K562 (cell line): ENCODE results near the gene PTAFR. TPM values are rescaled to one million over a fixed set of nuclear protein-coding genes. Genes with fewer than 3 reads are reported as not detected.

Experiments used
- ATAC-seq: fragments of 200-7000 bp; cut with Tn5 transposase; 3 replicates; pipeline ENCODE4 v1.9.1; 2020; ENCODE audit warnings: moderate library complexity
- BruUV-seq: library from RNA; stranded (reverse); fragments of 400-500 nt; replicated peaks from 2 replicates; lab custom pipeline; 2021; lab: Mats Ljungman, UMichigan
- CTCF ChIA-PET: fragments of 300-600 bp; formaldehyde crosslinking; extraction: SDS; loops from one replicate; lab custom pipeline; 2021; ENCODE audit warnings: low intra/inter-chr PET ratio; lab: Yijun Ruan, JAX
- POLR2A ChIA-PET: fragments of 300-600, 350-650 bp; sonication (Branson Sonifier 250); formaldehyde crosslinking; extraction: SDS; loops from one replicate; lab custom pipeline; 2021; ENCODE audit warnings: antibody characterized with exemption, inconsistent platforms; lab: Yijun Ruan, JAX
- DNase-seq, 4 experiments: peaks; one replicate each; pipeline versions ENCODE4 v3.0.0 to v3.0.0-alpha.2; 2011 to 2018; ENCODE audit warnings: low spot score in 3 of 4, mixed read lengths in 3 of 4; ENCODE audit errors: extremely low read depth in 1 of 4
- FAIRE-seq: peaks from 2 replicates; lab custom pipeline; 2011; peaks lifted over from hg19 to GRCh38; lab: Jason Lieb, UNC
- H2AFZ ChIP-seq: 2 replicates; pipeline ENCODE4 v1.6.0; 2011; ENCODE audit warnings: low read depth, low read length, control low read depth, inconsistent platforms
- H3K27ac ChIP-seq: fragments of 200-600 bp; 3 replicates; pipeline ENCODE4 v1.8.0; 2011; ENCODE audit warnings: low read depth, mild to moderate bottlenecking, control low read depth, inconsistent platforms, low read length, moderate library complexity, mixed read lengths; ENCODE audit errors: extremely low read depth
- H3K27me3 ChIP-seq, 2 experiments: fragments of 300-600 bp in 1 of 2; 2 replicates in 1 of 2; 3 replicates in 1 of 2; pipeline versions ENCODE4 v1.6.0 to v1.8.0; 2011; ENCODE audit warnings: inconsistent platforms in 2 of 2, low read length in 2 of 2, mild to moderate bottlenecking in 1 of 2, mixed read lengths in 1 of 2, moderate library complexity in 1 of 2; ENCODE audit not compliant: control insufficient read depth in 2 of 2, insufficient read depth in 2 of 2
- H3K36me3 ChIP-seq: fragments of 300-600 bp; 3 replicates; pipeline ENCODE4 v1.8.0; 2011; ENCODE audit warnings: mild to moderate bottlenecking, low read length, inconsistent platforms; ENCODE audit not compliant: control insufficient read depth, insufficient read depth
- H3K4me1 ChIP-seq, 2 experiments: fragments of 200-600 bp in 1 of 2; replicated peaks in 1 of 2; 2 replicates in 1 of 2; 3 replicates in 1 of 2; pipeline versions ENCODE4 v1.5.1 to v1.8.0; 2011; ENCODE audit warnings: inconsistent platforms in 2 of 2, low read length in 2 of 2, mild to moderate bottlenecking in 1 of 2, mixed read lengths in 1 of 2, moderate library complexity in 1 of 2; ENCODE audit not compliant: control insufficient read depth in 2 of 2, insufficient read depth in 2 of 2
- H3K4me2 ChIP-seq: 2 replicates; pipeline ENCODE4 v1.6.1; 2011; ENCODE audit warnings: low read length, control low read depth, inconsistent platforms, mixed read lengths; ENCODE audit not compliant: insufficient read depth
- H3K4me3 ChIP-seq: fragments of 200-600 bp; sonication (generic), shearing (Covaris generic); 2 replicates; pipeline ENCODE4 v1.5.1; 2016; ENCODE audit warnings: control low read depth, inconsistent platforms
- H3K79me2 ChIP-seq: fragments of 200-600 bp; 3 replicates; pipeline ENCODE4 v1.8.0; 2011; ENCODE audit warnings: low read length, inconsistent platforms; ENCODE audit not compliant: control insufficient read depth, insufficient read depth
- H3K9ac ChIP-seq, 2 experiments: 2 replicates each; pipeline versions ENCODE4 v1.6.0 to v1.6.1; 2011; ENCODE audit warnings: low read depth in 2 of 2, low read length in 2 of 2, control low read depth in 1 of 2, inconsistent platforms in 1 of 2, mild to moderate bottlenecking in 1 of 2, mixed read lengths in 1 of 2; ENCODE audit not compliant: insufficient read depth in 1 of 2
- H3K9me1 ChIP-seq: one replicate; pipeline ENCODE4 v1.6.0; 2011; ENCODE audit warnings: inconsistent platforms, mild to moderate bottlenecking, low read length, moderate library complexity; ENCODE audit not compliant: control insufficient read depth, insufficient read depth
- H3K9me3 ChIP-seq: replicated peaks from 2 replicates; pipeline ENCODE4 v1.5.1; 2011; ENCODE audit warnings: low read depth, low read length, inconsistent platforms; ENCODE audit not compliant: control insufficient read depth, insufficient read depth
- H4K20me1 ChIP-seq: replicated peaks from 2 replicates; pipeline ENCODE4 v1.6.1; 2011; ENCODE audit warnings: low read length, inconsistent platforms, mixed read lengths; ENCODE audit not compliant: control insufficient read depth, insufficient read depth
- ATF6 ChIP-seq: sonication (generic); formaldehyde crosslinking; IDR thresholded peaks from 2 replicates; pipeline ENCODE4 v1.4.0; 2020; ENCODE audit warnings: mild to moderate bottlenecking, missing genetic modification reagents
- CBX5 ChIP-seq: IDR thresholded peaks from 2 replicates; pipeline ENCODE4 v1.6.1; 2014; ENCODE audit warnings: low read depth, borderline replicate concordance
- DEAF1 ChIP-seq: fragments of 450-650 bp; formaldehyde crosslinking; IDR thresholded peaks from 2 replicates; pipeline ENCODE4 v1.4.0; 2020; ENCODE audit warnings: mild to moderate bottlenecking, moderate library complexity
- DMBX1 ChIP-seq: fragments of 250-450 bp; sonication (Bioruptor Pico); IDR thresholded peaks from 2 replicates; pipeline ENCODE4 v1.8.0; 2022; ENCODE audit warnings: inconsistent platforms, mild to moderate bottlenecking, moderate library complexity, borderline replicate concordance
- FOXO4 ChIP-seq: fragments of 450-650 bp; formaldehyde crosslinking; IDR thresholded peaks from 2 replicates; pipeline ENCODE4 v1.4.0; 2020; ENCODE audit warnings: mild to moderate bottlenecking, moderate library complexity
- RFX1 ChIP-seq: fragments of 450-650 bp; IDR thresholded peaks from 2 replicates; pipeline ENCODE4 v1.6.1; 2016; ENCODE audit warnings: mild to moderate bottlenecking, moderate library complexity
- SRSF3 ChIP-seq: fragments of 200-400 bp; formaldehyde crosslinking; IDR thresholded peaks from 2 replicates; pipeline ENCODE4 v1.6.1; 2016; ENCODE audit warnings: mild to moderate bottlenecking, low read length, moderate library complexity; ENCODE audit not compliant: insufficient read depth
- SRSF9 ChIP-seq: fragments of 200-400 bp; formaldehyde crosslinking; IDR thresholded peaks from 2 replicates; pipeline ENCODE4 v1.6.1; 2017; ENCODE audit warnings: low read depth, low read length, borderline replicate concordance
- TEAD2 ChIP-seq: fragments of 450-650 bp; IDR thresholded peaks from 2 replicates; pipeline ENCODE4 v1.6.1; 2016; ENCODE audit warnings: missing genetic modification characterization, control low read depth, missing compliant biosample characterization
- THRB ChIP-seq: fragments of 450-650 bp; formaldehyde crosslinking; conservative IDR thresholded peaks from 2 replicates; pipeline ENCODE4 v1.4.0; 2022; ENCODE audit warnings: mild to moderate bottlenecking, missing genetic modification characterization
- XRCC5 ChIP-seq: fragments of 200-400 bp; formaldehyde crosslinking; IDR thresholded peaks from 2 replicates; pipeline ENCODE4 v1.6.1; 2017; ENCODE audit warnings: low read depth, mild to moderate bottlenecking, low read length
- ZMIZ1 ChIP-seq, 2 experiments: fragments of 150-350 bp in 1 of 2; IDR thresholded peaks; 2 replicates each; pipeline ENCODE4 v1.6.1; 2012 to 2016; ENCODE audit warnings: low read depth in 2 of 2, low read length in 2 of 2, mild to moderate bottlenecking in 1 of 2, moderate library complexity in 1 of 2
- WGBS: fragments of 100-300 bp; shearing (Covaris generic); methylation state at CpG from one replicate; pipeline ENCODE4 v1.1.6; 2016; ENCODE audit warnings: low coverage, mixed read lengths; ENCODE audit not compliant: insufficient coverage; ENCODE audit errors: missing lambda C conversion rate; 5-methylcytosine and 5-hydroxymethylcytosine counted together
- in situ Hi-C: fragments of 300-500 bp; cut with MboI; formaldehyde crosslinking; loops from 4 replicates; pipeline ENCODE4 v1.15.0; 2018; ENCODE audit warnings: inconsistent platforms, mixed read lengths
- intact Hi-C: fragments of 100-400 bp; cut with micrococcal nuclease; formaldehyde crosslinking; loops from 2 replicates; pipeline ENCODE4 v1.14.2; 2022
- polyA plus RNA-seq, 8 experiments: library from polyadenylated mRNA; depleted of rRNA in 4 of 8; stranded (reverse) in 5 of 8; unstranded in 3 of 8; fragments of >200 nt; fragmentation: Nextera tagmentation in 2 of 8; fragmentation: Illumina TruSeq in 1 of 8; extraction: Ambion mirVana in 2 of 8; extraction: Trizol in 1 of 8; gene quantifications; 2 replicates each; pipeline versions ENCODE4 v1.2.1 to v1.2.3, GENCODE V29; 2011 to 2014; ENCODE audit warnings: inconsistent platforms in 1 of 8, missing spikeins in 1 of 8
- total RNA-seq, 7 experiments: library from RNA; depleted of rRNA in 6 of 7; stranded (reverse); fragments of >200 nt in 6 of 7; fragmentation: Illumina TruSeq in 2 of 7; extraction: Trizol in 2 of 7; gene quantifications; 2 replicates each; pipeline versions ENCODE4 v1.2.1 to v1.2.3, GENCODE V29; 2011 to 2021; ENCODE audit warnings: low replicate concordance in 1 of 7

The PTAFR gene
- total and polyA plus RNA-seq, 9 of the 15 experiments (the other 6 are each of a cell fraction or from before 2014, with no cell fraction given), result 0.15 to 0.55 (median 0.40) TPM; not detected in 1

- ChIA-PET CTCF (no interaction called here), POLR2A (interaction anchor here (0.8 to 2.3 kb wide), 5 partner anchors 11 to 530 kb away, joined by 3 to 10 read pairs (median 3); partner anchors contain the start of genes EYA3 and TAF12)
- Histone ChIP-seq H3K4me3 (no peak overlapping the region), H3K4me2 (peak overlapping the region; percentile 70), H3K27me3 (no peaks in the 10 kb centered on the region), H3K9me1 (no peaks in the 10 kb centered on the region), H4K20me1 (no peaks in the 10 kb centered on the region), H3K79me2 (no peaks in the 10 kb centered on the region), H3K36me3 (no peaks in the 10 kb centered on the region), H3K27ac (peak overlapping the region; percentile 59), H3K9me3 (no peaks in the 10 kb centered on the region), H3K9ac (no peak overlapping the region), H3K4me1 (peaks cover 4 to 18% of the 10 kb centered on the region in 2 experiments; a peak in 3 of 5 replicates), H2AFZ (peak overlapping the region; percentile 95)
- intact Hi-C loops, result loop anchor here (1.0 kb wide), 1 partner anchor 22 kb away; no protein-coding TSS in a partner anchor
- in situ Hi-C loops, result no loop called here
- DNase-seq (no peak), FAIRE-seq (peak; percentile 89), ATAC-seq (no peak)
- 23% methylated on average over 3 of the region's 3 CpGs for WGBS
- no TSS peak for BruUV-seq
- peak; percentile 57; the same call in 1 of the 2 replicates for TF ChIP-seq THRB (CRISPR knock-in tag)
- no peak for TF ChIP-seq DMBX1 (CRISPR knock-in tag)
- TF ChIP-seq TEAD2 (tag), result no peak
- TF ChIP-seq CBX5, result no peak
- TF ChIP-seq DEAF1 (CRISPR knock-in tag), result 0 out of 2 replicates have a peak, but pooled peaks have one; percentile 32
- TF ChIP-seq SRSF3, result no peak
- TF ChIP-seq ATF6 (CRISPR knock-in tag), result no peak
- TF ChIP-seq RFX1, result no peak
- no peak for TF ChIP-seq XRCC5
- no peak for TF ChIP-seq ZMIZ1 (IDR thresholded peaks at IDR 0.05; ENCODE audit: low read depth in 2 of 2, low read length in 2 of 2)
- TF ChIP-seq FOXO4, result no peak
- no peak for TF ChIP-seq SRSF9
Observed at GRCh38 chr1:28113242-28113572, 63.3 kb downstream of the PTAFR start.
